K562 (cell line): ENCODE data around the gene CNR2. TPM values are rescaled to one million over a fixed set of nuclear protein-coding genes. Genes with fewer than 3 reads are reported as not detected.
"Not testable (repeated sequence)": the region's sequence is repeated elsewhere in the genome, so short reads cannot be mapped to it uniquely, and the experiment has no call there.

Experiments used
- ATF4 ChIP-seq: fragments of 450-650 bp; formaldehyde crosslinking; IDR thresholded peaks from 2 replicates; pipeline ENCODE4 v1.4.0; 2022; ENCODE audit warnings: mild to moderate bottlenecking, moderate library complexity
- DPF2 ChIP-seq: fragments of 450-650 bp; IDR thresholded peaks from 2 replicates; pipeline ENCODE4 v1.6.1; 2016
- HBP1 ChIP-seq: fragments of 450-650 bp; formaldehyde crosslinking; IDR thresholded peaks from 2 replicates; pipeline ENCODE4 v1.4.0; 2022; ENCODE audit warnings: missing genetic modification characterization
- KDM1A ChIP-seq, 2 experiments: fragments of 450-650 bp; IDR thresholded peaks; 2 replicates each; pipeline ENCODE4 v1.6.1; 2016; ENCODE audit warnings: mild to moderate bottlenecking in 2 of 2
- MBD1 ChIP-seq: fragments of 250-450 bp; sonication (Bioruptor Pico); IDR thresholded peaks from 2 replicates; pipeline ENCODE4 v1.8.0; 2022; ENCODE audit warnings: inconsistent platforms
- MTA1 ChIP-seq: fragments of 450-650 bp; IDR thresholded peaks from 2 replicates; pipeline ENCODE4 v1.6.1; 2017; ENCODE audit warnings: borderline replicate concordance
- RAD51 ChIP-seq: fragments of 450-650 bp; IDR thresholded peaks from 2 replicates; pipeline ENCODE4 v1.7.1; 2016; ENCODE audit warnings: low read depth, mild to moderate bottlenecking, borderline replicate concordance
- SMAD4 ChIP-seq: fragments of 250-450 bp; sonication (Bioruptor Pico); conservative IDR thresholded peaks from 2 replicates; pipeline ENCODE4 v1.8.0; 2021; ENCODE audit warnings: inconsistent platforms, mild to moderate bottlenecking, moderate library complexity
- TCF3 ChIP-seq: sonication (generic); formaldehyde crosslinking; IDR thresholded peaks from 2 replicates; pipeline ENCODE4 v1.4.0; 2020; ENCODE audit warnings: mild to moderate bottlenecking, missing genetic modification reagents
- TOE1 ChIP-seq, 2 experiments: fragments of 450-650 bp in 1 of 2; sonication (generic) in 1 of 2; formaldehyde crosslinking in 1 of 2; IDR thresholded peaks; 2 replicates each; pipeline versions ENCODE4 v1.7.1 to v1.8.0; 2016 to 2022; ENCODE audit warnings: borderline replicate concordance in 2 of 2, mild to moderate bottlenecking in 2 of 2, antibody characterized with exemption in 1 of 2, inconsistent platforms in 1 of 2, low read depth in 1 of 2, missing genetic modification reagents in 1 of 2, moderate library complexity in 1 of 2
- TRIM24 ChIP-seq, 2 experiments: fragments of 450-650 bp; IDR thresholded peaks; 2 replicates each; pipeline ENCODE4 v1.6.1; 2016
- ZNF175 ChIP-seq: fragments of 200-800 bp; sonication (Bioruptor generic); IDR thresholded peaks from 2 replicates; pipeline ENCODE4 v1.6.1; 2016; ENCODE audit warnings: low read depth, mild to moderate bottlenecking, missing genetic modification characterization, missing compliant biosample characterization
- ZNF584 ChIP-seq: fragments of 200-800 bp; sonication (Bioruptor generic); IDR thresholded peaks from 2 replicates; pipeline ENCODE4 v1.6.1; 2016; ENCODE audit warnings: low read depth, mild to moderate bottlenecking, missing genetic modification characterization, missing compliant biosample characterization
- ZNF589 ChIP-seq: fragments of 200-800 bp; sonication (Bioruptor generic); IDR thresholded peaks from 2 replicates; pipeline ENCODE4 v1.6.1; 2016; ENCODE audit warnings: low read depth, missing genetic modification characterization, missing compliant biosample characterization
- polyA plus RNA-seq, 8 experiments: library from polyadenylated mRNA; depleted of rRNA in 4 of 8; stranded (reverse) in 5 of 8; unstranded in 3 of 8; fragments of >200 nt; fragmentation: Nextera tagmentation in 2 of 8; fragmentation: Illumina TruSeq in 1 of 8; extraction: Ambion mirVana in 2 of 8; extraction: Trizol in 1 of 8; gene quantifications; 2 replicates each; pipeline versions ENCODE4 v1.2.1 to v1.2.3, GENCODE V29; 2011 to 2014; ENCODE audit warnings: inconsistent platforms in 1 of 8, missing spikeins in 1 of 8
- total RNA-seq, 7 experiments: library from RNA; depleted of rRNA in 6 of 7; stranded (reverse); fragments of >200 nt in 6 of 7; fragmentation: Illumina TruSeq in 2 of 7; extraction: Trizol in 2 of 7; gene quantifications; 2 replicates each; pipeline versions ENCODE4 v1.2.1 to v1.2.3, GENCODE V29; 2011 to 2021; ENCODE audit warnings: low replicate concordance in 1 of 7
- TF ChIP-seq, protein P1 (sequence below): fragments of 450-650 bp; IDR thresholded peaks from 2 replicates; pipeline ENCODE4 v1.6.1; 2014; ENCODE audit warnings: low read depth, mild to moderate bottlenecking, moderate library complexity, borderline replicate concordance
- TF ChIP-seq, protein P2 (sequence below): sonication (generic); formaldehyde crosslinking; IDR thresholded peaks from 2 replicates; pipeline ENCODE4 v1.9.0; 2022; ENCODE audit warnings: mild to moderate bottlenecking, missing genetic modification reagents
- TF ChIP-seq, protein P3 (sequence below): fragments of 450-650 bp; formaldehyde crosslinking; IDR thresholded peaks from 2 replicates; pipeline ENCODE4 v1.4.0; 2020; ENCODE audit warnings: mild to moderate bottlenecking, mixed read lengths

The CNR2 gene
- total and polyA plus RNA-seq, 9 of the 15 experiments (the other 6 are each of a cell fraction or from before 2014, with no cell fraction given) = not detected

- TF ChIP-seq, protein P1, sequence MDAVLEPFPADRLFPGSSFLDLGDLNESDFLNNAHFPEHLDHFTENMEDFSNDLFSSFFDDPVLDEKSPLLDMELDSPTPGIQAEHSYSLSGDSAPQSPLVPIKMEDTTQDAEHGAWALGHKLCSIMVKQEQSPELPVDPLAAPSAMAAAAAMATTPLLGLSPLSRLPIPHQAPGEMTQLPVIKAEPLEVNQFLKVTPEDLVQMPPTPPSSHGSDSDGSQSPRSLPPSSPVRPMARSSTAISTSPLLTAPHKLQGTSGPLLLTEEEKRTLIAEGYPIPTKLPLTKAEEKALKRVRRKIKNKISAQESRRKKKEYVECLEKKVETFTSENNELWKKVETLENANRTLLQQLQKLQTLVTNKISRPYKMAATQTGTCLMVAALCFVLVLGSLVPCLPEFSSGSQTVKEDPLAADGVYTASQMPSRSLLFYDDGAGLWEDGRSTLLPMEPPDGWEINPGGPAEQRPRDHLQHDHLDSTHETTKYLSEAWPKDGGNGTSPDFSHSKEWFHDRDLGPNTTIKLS = peak; percentile 7; the same call in 1 of the 2 replicates
- TF ChIP-seq MBD1 = peak; percentile 83; the same call in 1 of the 2 replicates
- TF ChIP-seq ZNF584 (CRISPR knock-in tag) = peak; percentile 40; the same call in 1 of the 2 replicates
- peak; percentile 39; the same call in 1 of the 2 replicates for TF ChIP-seq SMAD4
- 0 out of 2 replicates have a peak, but pooled peaks have one; percentile 10 for TF ChIP-seq DPF2
- TF ChIP-seq HBP1 (CRISPR knock-in tag) = 0 out of 2 replicates have a peak, but pooled peaks have one; percentile 28
- TF ChIP-seq, protein P2, sequence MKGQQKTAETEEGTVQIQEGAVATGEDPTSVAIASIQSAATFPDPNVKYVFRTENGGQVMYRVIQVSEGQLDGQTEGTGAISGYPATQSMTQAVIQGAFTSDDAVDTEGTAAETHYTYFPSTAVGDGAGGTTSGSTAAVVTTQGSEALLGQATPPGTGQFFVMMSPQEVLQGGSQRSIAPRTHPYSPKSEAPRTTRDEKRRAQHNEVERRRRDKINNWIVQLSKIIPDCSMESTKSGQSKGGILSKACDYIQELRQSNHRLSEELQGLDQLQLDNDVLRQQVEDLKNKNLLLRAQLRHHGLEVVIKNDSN (CRISPR knock-in tag) = peak; percentile 86
- TF ChIP-seq, protein P3, sequence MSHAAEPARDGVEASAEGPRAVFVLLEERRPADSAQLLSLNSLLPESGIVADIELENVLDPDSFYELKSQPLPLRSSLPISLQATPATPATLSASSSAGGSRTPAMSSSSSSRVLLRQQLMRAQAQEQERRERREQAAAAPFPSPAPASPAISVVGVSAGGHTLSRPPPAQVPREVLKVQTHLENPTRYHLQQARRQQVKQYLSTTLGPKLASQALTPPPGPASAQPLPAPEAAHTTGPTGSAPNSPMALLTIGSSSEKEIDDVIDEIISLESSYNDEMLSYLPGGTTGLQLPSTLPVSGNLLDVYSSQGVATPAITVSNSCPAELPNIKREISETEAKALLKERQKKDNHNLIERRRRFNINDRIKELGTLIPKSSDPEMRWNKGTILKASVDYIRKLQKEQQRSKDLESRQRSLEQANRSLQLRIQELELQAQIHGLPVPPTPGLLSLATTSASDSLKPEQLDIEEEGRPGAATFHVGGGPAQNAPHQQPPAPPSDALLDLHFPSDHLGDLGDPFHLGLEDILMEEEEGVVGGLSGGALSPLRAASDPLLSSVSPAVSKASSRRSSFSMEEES = peak; percentile 85
- peak; percentile 89 for TF ChIP-seq RAD51
- TF ChIP-seq TOE1 (IDR thresholded peaks at IDR 0.05; ENCODE audit: borderline replicate concordance) = peak; percentile 91
- not testable (repeated sequence) for TF ChIP-seq TOE1 (CRISPR knock-in tag; IDR thresholded peaks at IDR 0.05; ENCODE audit: borderline replicate concordance, low read depth)
- 0 out of 2 replicates have a peak, but pooled peaks have one; percentile 21 for TF ChIP-seq MTA1
- peak; percentile 61; the same call in 1 of the 2 replicates for TF ChIP-seq ZNF589 (CRISPR knock-in tag)
- peak; percentile 64; the same call in 1 of the 2 replicates for TF ChIP-seq ATF4 (CRISPR knock-in tag)
- 0 out of 2 replicates have a peak, but pooled peaks have one; percentile 9 for TF ChIP-seq TCF3 (CRISPR knock-in tag)
- TF ChIP-seq TRIM24 (IDR thresholded peaks at IDR 0.05) = 0 out of 4 replicates have a peak, but pooled peaks of 1 of the 2 experiments have one; percentile 7
- TF ChIP-seq ZNF175 (CRISPR knock-in tag) = peak; percentile 39; the same call in 1 of the 2 replicates
- peak in 1 of 2 experiments; percentile 46; a peak in 1 of 4 replicates for TF ChIP-seq KDM1A (IDR thresholded peaks at IDR 0.05)
Measured at GRCh38 chr1:23958040-23958809, 45.1 kb upstream of the CNR2 start (continued).
